ENCODE results near the gene SALL2.

SALL2 gene

DNA sequence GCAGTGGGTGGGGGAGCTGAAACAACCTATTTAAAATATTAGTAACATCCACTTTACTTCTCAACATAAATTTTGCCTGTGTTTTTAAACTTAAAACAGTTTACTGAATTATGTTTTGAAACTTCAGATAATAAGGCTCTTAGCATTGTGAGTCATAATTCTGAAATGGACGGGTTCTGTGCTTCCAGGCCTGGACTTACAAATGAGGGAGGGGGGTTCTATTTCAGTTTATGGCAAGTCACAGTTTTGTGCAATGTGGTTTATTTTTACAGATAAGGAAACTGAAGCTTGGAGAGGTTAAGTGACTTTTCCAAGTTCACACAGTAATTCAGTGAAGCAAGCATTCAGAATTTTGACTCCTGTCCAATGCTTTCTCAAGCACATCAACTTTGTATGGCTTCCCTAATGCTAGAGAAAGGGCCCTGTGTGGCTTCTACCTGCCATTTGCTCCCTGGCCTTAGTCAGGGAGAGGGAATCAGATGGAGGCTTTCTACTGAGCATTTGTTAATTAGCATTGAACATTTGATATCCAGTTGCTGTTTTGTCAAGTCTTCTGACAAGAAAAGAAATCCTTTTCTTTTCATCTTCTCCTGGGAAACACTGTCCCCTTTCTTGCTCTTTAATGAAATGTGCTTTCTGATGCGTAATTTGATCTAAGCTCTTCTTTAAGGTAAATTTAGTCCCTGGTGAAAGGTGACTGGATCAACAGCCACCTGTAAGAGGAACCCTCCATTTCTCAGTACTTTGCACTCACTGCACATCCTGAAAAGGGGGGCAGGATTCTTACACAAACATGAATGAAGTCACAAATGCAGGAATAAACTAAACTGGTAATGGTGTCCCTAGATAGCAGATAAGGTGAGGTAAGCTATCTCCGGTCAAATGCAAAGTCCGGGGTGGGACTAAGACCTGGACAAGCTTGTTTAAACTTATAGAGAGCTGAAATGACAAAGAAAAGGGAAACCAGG, 2.5 kb upstream of the SALL2 start:
- DNase-seq (ENCODE audit: low read depth, low spot score), result no peak

DNA sequence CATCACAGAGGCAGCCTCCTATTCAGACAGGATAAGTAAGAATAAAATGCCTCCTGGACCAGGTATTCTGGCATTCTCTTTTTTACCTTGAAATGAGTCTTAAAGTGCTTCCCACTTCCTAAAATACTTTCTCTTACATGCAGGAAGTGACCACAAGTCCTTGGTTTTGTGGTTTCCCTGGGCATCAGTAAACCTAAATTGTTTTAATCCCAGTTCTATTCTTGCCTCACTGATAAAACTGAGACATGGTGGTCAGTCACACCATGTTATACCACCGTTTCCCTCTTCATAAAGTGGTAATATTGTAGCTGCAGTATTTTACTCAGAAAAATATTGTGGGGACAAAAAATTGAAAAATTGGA, 1.2 kb upstream of the SALL2 start:
- DNase-seq (ENCODE audit: low read depth, low spot score), result no peak

DNA sequence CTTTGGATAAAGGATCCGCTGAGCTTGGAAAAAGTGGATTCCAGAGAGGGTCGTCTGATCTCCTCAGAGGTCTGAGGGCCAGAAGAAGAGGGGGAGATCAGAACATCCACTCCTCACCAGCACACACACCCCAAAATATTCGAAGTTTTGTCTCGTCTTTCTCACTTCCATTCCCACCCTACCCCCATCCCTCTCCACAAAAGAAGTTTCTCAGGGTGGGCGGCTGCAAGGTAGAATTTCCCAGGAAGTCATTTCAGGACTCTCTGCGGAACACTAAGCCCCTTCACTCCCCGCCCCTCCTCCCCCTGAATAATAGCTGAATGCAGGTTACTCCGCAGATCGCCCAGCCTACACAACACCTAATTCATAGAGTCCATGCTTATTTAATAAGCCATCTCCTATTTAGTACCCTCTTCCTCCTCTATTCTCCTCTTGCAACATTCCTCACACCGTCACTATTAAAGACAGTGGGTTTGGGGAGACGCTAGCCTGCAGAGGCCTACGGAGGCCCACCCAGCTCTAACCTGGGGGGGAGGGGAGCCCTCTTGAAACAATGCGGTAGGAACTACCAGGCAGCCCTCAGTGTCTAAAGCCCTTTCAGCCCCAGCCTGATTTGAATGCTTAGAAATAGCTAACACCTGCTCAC, 649 bp upstream of the SALL2 start:
- no peak for DNase-seq (ENCODE audit: low read depth, low spot score)

DNA sequence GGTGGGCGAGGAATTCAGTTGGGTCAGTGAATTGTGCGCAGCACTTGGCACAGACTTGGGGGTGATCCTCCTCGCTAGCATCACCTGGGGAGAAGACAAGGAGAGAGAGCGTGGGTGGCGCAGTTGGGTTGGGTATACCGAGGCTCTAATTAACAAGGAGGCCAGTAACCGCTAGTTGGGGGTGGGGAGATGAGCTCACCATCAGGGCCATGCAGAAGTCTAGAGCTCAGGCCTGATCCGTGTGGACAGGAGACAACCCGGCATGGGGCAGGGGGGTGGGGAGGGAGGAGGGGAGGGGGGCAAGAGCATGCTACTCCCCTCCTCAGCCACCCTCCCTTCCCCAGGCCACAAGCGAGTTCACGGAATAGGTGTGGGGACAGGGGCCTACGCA, 580 bp downstream of the SALL2 start:
- DNase-seq (ENCODE audit: low read depth, low spot score), result no peak

DNA sequence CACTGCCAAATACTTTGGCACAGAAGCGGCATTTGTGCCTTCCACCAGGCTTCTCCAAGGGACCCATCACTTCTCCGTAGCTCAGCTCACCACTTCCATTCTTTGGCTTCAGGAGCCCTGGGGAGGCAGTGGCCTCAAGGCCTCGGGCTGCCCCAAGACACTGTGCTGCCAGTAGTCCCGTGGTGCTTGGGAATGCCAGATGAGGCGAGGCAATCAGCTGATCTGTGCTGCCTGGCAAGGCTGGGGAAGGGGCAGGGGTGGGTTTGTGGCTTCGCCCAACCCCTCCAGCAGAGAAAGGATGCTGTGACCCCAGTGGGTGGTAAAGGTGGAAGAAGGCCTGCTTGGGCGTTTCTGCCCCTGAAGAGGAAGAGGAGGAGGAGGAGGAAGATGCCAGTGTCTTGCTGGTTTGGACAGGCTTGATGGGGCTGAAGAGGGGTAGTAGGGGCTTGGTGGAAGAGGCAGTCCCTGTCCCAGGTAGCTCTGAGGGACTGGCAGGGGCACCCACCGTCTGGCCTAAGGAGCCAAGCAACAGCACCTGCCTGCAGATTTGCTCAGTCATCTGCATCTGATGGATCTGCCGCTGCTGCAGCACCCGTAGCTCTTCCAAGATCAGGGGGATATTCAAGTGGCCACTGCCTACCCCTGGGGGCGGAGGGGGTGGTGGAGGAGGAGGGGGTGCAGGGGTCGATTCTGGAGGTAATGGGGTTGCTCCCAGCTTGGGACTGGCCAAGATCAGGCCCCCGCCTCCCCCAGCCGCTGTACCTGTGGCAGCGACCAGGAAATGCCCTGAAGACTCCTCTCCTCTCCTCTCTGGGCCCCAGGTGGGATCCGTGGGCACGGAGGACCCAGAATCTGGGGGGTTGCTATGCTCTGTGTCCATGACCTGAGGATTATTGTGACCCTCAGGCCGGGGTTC, 1.3 kb downstream of the SALL2 start:
- DNase-seq (ENCODE audit: low read depth, low spot score), result no peak

DNA sequence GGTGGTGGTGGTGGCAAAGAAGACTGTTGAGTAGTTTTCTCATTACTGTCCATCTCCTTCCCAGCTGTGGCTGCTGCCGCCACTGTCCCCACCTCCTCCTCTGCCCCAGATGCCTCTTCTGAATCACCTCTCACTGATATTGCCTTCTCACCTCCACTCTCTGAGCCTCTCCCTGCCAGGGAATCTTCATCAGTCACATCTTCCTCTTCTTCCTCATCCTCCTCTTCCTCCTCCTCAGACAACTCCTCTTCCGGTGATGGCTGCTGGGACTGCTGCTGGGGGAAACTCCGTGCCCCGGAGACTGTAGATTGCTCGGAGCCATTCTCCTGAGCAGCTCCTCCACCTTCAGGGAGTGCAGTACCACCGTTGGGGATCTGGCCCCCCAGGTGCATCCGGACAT, 2.9 kb downstream of the SALL2 start:
- no peak for DNase-seq (ENCODE audit: low read depth, low spot score)

DNA sequence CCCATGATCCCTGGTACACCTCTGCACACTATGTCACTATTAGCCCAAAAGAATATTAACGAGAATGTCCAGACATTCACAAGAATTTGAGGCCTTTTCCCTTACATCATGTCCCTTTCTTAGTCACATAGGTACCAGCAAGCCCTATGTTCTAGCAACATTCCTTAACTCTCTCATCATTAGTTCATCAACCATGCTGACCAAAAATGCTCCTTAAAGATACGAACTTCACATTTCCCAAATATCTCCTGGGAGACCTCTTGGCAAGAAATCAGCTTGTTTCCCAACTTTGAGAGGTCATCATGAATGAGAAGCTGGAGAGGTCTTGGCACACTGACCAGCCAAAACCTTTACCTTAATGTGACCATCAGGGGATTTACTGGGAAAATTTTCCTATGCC, 4.6 kb downstream of the SALL2 start:
- DNase-seq (ENCODE audit: low read depth, low spot score), result no peak

DNA sequence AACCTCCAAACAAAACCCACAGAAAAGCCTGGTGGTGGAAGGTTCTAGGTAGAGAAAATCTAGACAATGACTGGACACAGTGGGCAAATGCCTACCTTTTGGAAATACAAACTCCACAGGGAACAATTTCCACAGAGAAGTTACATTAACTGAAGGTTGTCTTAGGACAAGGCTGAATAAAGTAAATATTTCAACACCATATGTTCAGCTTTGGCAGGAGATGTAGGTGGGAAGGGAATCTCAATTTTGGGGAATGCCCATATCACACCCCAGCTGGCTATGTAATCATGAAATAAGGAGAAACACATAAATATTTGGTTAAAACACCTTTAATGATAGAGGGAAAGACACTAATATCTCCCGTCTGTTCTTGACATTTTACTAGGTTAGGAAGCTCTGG, 5.4 kb downstream of the SALL2 start:
- DNase-seq (ENCODE audit: low read depth, low spot score), result no peak

DNA sequence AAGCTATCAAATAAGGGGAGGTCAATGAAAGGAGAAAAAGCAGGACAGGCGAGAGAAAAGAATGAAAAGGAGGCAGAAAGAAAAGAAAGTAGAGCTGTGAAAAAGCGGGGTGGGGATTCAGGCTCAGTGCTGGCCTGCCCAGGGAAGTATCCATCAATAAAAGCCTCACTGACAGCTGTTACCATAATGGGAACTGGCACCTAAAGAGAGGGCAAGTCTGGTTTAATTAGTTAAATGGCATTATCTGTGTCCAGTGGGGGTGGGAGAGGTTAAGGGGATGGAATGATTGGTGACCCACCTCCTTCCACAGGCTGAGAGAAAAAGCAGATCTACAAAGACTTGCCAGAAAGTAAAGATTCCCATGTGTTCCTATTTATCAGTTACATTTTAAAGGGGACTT, 7.4 kb downstream of the SALL2 start:
- DNase-seq (ENCODE audit: low read depth, low spot score), result no peak

DNA sequence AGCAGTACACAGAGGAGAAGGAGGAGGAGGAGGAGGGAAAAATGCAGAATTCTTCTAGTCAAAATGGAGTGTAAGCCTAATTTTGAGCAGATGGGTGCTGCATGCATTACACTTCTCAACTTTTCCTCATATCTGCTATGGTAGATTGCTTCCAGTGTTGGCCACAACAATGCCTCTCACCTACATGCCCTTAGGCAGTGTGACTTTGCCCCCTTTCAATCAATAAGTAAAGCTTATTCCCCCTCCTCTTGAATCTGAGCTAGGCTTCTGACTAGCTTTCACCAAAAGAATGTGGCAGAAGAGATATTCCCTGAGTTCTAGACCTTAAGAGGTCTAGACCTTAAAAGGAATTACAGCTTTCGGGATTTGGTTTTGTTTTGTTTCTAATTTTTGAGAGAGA, 11.8 kb downstream of the SALL2 start:
- no peak for DNase-seq (ENCODE audit: low read depth, low spot score)

DNA sequence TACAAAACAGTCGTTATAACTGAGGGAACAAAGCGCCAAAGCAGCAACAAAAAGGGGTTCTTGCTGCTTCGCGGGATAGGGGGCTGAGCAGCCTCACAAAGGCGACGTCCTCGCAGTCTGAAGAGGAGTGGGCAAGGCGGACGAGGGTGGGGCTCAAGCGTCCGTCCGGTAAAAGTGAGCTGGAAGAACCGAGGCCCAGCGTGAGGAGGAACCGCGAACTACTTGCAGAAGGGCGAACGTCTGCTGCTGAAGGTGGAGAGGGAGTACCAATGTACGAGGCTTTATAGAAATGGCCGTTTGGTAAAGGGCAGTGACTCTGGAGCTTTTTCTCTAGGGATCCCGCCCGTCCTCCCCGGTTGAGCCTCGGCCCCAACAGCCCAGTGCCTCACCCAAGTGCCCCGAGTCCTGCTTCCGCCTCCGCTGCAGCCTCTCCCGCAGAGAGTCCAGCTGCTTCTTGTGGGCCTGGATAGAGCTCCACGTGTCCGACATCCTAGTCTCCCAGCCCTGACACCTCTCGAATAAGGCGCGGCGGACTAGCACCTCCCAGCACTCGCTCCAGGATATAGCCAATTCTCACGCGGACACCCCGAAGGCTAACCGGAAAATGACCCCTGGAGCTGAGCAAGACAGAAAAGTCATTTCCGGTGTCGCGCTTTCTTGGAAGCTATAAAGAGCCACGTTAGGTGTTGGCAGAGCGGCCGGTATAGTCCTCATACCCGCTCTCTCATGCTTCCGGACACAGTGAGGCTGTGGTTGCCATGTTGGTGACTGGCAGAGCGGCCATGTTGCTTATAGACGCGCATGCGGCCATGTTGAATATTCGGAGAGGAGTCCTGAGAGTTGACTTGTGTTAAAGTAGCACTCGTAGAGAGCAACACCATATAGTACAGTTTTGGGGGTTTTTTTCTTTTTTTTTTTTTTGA, 15.2 kb downstream of the SALL2 start, which contains the start of gene METTL3:
Gene METTL3 (minus strand): TSS at position 606 of the 923 bp plus-strand sequence. CDS start 117 bp downstream, at position 489.
- peak; percentile 96 for DNase-seq (ENCODE audit: low read depth, low spot score)

DNA sequence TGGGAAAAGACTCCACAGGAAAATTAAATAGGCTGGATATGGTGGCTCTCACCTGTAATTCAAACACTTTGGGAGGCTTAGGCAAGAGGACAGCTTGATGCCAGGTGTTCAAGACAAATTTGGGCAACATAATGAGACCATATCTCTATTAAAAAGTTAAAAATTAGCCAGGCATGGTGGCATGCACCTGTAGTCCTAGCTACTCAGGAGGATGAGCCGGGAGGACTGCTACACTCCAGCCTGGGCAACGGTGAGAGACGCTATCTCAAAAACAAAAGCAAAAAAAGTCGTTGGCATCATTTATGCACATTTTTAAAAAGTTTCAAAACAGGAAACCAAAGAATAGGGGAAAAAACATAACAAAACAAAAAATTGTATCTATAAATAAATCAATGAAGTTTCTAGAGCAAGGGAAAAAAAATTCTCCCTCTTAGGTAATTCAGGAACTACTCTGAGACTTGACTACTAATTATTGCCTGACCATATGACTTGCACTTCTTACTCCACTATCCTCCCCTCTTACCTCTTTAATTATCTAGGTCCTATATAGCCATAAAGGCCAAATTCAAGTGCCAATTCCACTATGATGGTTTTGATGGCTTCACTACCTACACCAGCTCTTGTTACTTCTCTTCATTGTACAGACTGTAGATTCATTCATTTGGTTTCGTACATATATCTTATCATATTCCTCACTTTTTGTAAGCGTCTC, 16.6 kb downstream of the SALL2 start:
- no peak for DNase-seq (ENCODE audit: low read depth, low spot score)

DNA sequence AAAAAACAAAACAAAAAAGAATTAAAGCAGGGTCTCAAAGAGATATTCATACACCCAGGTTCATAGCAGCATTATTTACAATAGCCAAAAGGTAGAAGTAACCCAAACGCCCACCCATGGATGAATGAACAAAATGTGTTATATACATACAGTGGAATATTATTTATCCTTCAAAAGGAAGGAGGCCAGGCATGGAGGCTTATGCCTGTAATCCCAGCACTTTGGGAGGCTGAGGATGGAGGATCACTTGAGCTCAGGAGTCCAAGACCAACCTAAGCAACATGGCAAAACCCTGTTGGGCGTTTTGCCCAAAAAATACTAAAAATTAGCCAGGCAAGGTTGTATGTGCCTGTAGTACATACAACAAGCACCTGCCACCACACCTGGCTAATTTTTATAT, 19.6 kb downstream of the SALL2 start:
- no peak for DNase-seq (ENCODE audit: low read depth, low spot score)

DNA sequence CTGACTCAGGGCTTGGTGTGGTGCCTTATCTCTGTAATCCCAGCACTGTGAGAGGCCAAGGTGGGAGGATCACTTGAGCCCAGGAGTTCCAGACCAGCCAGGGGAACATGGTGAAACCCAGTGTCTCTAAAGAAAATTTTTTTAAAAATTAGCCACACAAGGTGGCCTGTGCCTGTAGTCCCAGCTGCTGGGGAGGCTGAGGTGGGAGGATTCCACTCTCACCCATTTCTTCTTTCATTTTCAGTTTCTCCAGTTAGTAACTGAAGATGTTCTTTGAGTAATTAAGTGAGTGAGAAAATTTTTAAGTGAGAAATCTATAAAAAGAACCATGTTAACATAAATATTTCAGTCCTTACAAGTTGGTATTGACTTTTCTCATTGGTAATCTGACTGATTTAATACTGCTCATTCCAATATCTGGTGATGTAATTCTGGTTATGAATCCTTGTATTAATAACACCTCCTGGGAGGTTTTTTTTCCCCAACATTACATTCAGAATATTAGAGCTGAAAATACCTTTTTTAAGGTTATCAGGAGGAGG, 21.1 kb downstream of the SALL2 start:
- DNase-seq (ENCODE audit: low read depth, low spot score), result no peak

DNA sequence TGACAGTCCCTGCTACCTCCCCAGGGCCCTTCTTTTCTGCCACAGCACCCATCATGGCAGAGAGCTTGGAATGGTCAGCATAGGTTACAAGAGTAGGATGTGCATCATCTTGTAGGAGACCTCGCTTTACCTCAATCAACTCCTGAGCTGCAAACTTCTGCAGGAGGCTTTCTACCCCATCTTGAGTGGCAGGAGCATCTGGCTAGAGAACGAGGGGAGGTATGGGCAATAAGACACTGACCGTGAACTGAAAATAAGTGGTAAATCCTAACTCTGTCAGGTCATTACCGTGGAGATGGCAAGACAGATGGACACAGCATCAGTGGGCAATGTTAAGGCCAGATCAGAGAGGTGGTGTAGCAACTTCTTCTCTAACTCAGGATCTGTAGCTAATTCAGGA, 22.8 kb downstream of the SALL2 start:
- DNase-seq (ENCODE audit: low read depth, low spot score), result no peak

DNA sequence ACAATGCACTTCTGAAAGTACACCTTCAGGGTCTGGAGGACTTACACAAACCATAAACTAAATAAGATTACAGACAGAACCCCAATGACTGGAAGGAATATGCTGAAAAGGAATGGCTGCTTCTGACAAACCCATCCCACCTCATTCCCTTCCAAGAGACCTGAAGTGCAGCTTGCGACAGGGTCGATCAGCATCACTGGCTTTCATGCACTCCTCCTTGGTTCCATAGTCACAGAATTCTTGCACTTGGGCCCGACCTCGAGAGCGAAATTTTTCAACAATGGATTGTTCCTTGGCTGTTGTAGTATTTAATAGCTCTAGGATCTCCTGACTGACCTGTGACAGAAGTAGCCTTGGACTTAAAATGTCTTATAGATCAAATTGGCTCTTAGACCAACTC, 24.6 kb downstream of the SALL2 start:
- no peak for DNase-seq (ENCODE audit: low read depth, low spot score)

DNA sequence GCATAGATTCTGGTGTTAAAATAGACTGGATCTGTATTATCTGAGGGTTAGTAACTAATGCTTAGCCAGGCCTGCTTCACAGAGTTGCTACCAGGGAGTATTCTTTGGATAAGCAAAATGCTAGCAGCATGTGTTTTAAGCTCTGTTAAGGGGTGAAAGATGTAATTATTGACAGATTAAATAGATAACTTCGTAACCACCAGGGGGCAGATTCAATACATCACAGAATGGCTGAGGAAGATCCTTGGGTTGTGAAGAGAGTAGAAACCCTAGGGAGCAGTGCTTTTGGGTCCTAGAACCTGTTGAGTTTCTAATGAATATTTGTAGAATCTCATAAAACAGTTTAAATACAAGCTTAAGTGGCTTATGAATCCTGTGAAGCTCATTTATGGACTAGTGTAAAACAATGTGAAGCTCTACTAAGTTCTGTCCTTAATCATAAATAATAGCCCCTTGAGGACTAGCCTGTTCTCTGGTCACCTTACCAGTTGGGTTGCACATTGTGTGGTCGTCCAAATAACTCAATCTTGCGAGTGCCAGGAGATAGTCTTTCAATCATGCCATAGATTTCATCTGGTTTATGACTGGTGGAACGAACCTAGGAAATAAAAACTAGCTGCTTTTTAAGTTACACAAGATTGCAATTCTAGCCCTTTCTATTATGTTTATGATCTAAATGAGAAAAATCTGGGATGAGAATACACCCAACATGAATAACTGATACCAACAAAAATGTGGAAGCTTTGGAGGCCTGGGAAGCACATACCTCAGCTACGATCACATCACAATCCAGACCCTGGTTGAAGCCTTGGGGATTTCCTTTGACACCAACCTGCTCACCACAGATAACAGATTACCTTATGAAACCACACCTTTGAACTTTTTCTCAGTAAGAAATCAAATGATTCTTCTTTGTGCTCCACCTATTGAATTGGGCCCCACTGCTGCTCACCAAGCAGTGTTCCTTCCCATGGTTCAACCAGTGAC, 27.3 kb downstream of the SALL2 start:
- DNase-seq (ENCODE audit: low read depth, low spot score), result no peak

DNA sequence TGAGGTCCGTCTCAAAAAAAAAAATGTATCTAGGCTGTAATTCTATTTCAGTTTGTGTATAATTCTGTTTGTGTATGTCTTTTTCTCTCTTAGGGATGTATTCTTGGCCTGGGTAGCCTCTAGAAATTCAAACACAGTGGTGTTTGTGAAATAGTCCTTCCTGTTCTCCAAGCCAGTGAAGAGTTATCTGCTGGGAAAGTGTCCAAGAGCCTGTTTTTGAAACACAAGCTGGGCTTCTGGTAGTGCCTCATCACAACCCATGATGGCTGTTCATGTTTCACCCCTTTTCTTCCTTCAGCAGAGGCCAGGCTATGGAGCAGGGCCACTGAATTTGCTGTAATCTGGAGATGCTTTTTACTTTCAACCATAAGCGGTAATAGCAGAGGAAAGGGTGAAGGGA, 29.7 kb downstream of the SALL2 start:
- DNase-seq (ENCODE audit: low read depth, low spot score), result no peak
